CD8-positive, alpha-beta memory T cell (primary cell): ENCODE data around the gene ESYT2. TPM values are rescaled to one million over a fixed set of nuclear protein-coding genes. Genes with fewer than 3 reads are reported as not detected.
"Not testable (repeated sequence)": the region's sequence is repeated elsewhere in the genome, so short reads cannot be mapped to it uniquely, and the experiment has no call there.

ENCODE experiments used
- CTCF ChIA-PET: fragments of 350-600 bp; sonication (Branson Sonifier 250); formaldehyde crosslinking; loops from one replicate; lab custom pipeline; 2021; ENCODE audit warnings: antibody characterized with exemption; lab: Charles Lee
- POLR2A ChIA-PET: fragments of 350-600 bp; sonication (Branson Sonifier 250); formaldehyde crosslinking; loops from one replicate; lab custom pipeline; 2021; ENCODE audit warnings: antibody characterized with exemption; lab: Charles Lee
- DNase-seq, 5 donors: peaks; one replicate each; pipeline versions ENCODE4 v3.0.0 to v3.0.0-alpha.2; 2020 to 2022; ENCODE audit warnings: mixed read lengths in 1 of 5
- H3K27ac ChIP-seq: one replicate; pipeline ENCODE4 v1.7.0; 2013; ENCODE audit warnings: low read depth, mild to moderate bottlenecking, low read length, moderate library complexity
- H3K27me3 ChIP-seq: 2 replicates; pipeline ENCODE4 v1.7.0; 2013; ENCODE audit warnings: low read length, mild to moderate bottlenecking; ENCODE audit not compliant: insufficient read depth, poor library complexity, severe bottlenecking
- H3K36me3 ChIP-seq: 2 replicates; pipeline ENCODE4 v1.7.0; 2013; ENCODE audit warnings: mild to moderate bottlenecking, low read length, moderate library complexity; ENCODE audit not compliant: insufficient read depth
- H3K4me1 ChIP-seq: 2 replicates; pipeline ENCODE4 v1.7.0; 2013; ENCODE audit warnings: mild to moderate bottlenecking, low read length, moderate library complexity; ENCODE audit not compliant: insufficient read depth
- H3K4me3 ChIP-seq: 2 replicates; pipeline ENCODE4 v1.7.0; 2013; ENCODE audit warnings: mild to moderate bottlenecking, low read length
- H3K9me3 ChIP-seq: 2 replicates; pipeline ENCODE4 v1.7.0; 2013; ENCODE audit warnings: mild to moderate bottlenecking, low read length
- H3K27ac Mint-ChIP-seq, 8 donors: one replicate each; pipeline ENCODE4 v1.8.0; 2020 to 2021; ENCODE audit warnings: mixed read lengths in 8 of 8, mild to moderate bottlenecking in 6 of 8, inconsistent platforms in 3 of 8, moderate library complexity in 3 of 8
- H3K27me3 Mint-ChIP-seq, 2 donors: one replicate each; pipeline ENCODE4 v1.8.0; 2020 to 2021; ENCODE audit warnings: mixed read lengths in 2 of 2, mild to moderate bottlenecking in 1 of 2, moderate library complexity in 1 of 2
- H3K36me3 Mint-ChIP-seq, 3 donors: one replicate each; pipeline ENCODE4 v1.8.0; 2020 to 2021; ENCODE audit warnings: mixed read lengths in 3 of 3, inconsistent platforms in 1 of 3, mild to moderate bottlenecking in 1 of 3
- H3K4me1 Mint-ChIP-seq, 3 donors: one replicate each; pipeline ENCODE4 v1.8.0; 2020 to 2021; ENCODE audit warnings: mixed read lengths in 3 of 3, inconsistent platforms in 1 of 3, mild to moderate bottlenecking in 1 of 3
- H3K4me3 Mint-ChIP-seq, 7 donors: one replicate each; pipeline ENCODE4 v1.8.0; 2020 to 2021; ENCODE audit warnings: mixed read lengths in 7 of 7, mild to moderate bottlenecking in 6 of 7, moderate library complexity in 4 of 7, inconsistent platforms in 2 of 7
- H3K9me3 Mint-ChIP-seq, 5 donors: one replicate each; pipeline ENCODE4 v1.8.0; 2020 to 2022; ENCODE audit warnings: mixed read lengths in 5 of 5, mild to moderate bottlenecking in 3 of 5, moderate library complexity in 2 of 5, inconsistent platforms in 1 of 5
- polyA plus RNA-seq: library from polyadenylated mRNA; unstranded; fragments of 300-500 nt; fragmentation: Illumina TruSeq; gene quantifications from one replicate; pipeline ENCODE4 v1.2.3, GENCODE V29; 2021
- total RNA-seq, 2 experiments: library from RNA; stranded (reverse); gene quantifications; one replicate each; pipeline ENCODE4 v1.2.3, GENCODE V29; 2021

The ESYT2 gene
- total and polyA plus RNA-seq, 3 experiments from 2014 or later, result 55.6 to 99.4 (median 56.1) TPM

DNA sequence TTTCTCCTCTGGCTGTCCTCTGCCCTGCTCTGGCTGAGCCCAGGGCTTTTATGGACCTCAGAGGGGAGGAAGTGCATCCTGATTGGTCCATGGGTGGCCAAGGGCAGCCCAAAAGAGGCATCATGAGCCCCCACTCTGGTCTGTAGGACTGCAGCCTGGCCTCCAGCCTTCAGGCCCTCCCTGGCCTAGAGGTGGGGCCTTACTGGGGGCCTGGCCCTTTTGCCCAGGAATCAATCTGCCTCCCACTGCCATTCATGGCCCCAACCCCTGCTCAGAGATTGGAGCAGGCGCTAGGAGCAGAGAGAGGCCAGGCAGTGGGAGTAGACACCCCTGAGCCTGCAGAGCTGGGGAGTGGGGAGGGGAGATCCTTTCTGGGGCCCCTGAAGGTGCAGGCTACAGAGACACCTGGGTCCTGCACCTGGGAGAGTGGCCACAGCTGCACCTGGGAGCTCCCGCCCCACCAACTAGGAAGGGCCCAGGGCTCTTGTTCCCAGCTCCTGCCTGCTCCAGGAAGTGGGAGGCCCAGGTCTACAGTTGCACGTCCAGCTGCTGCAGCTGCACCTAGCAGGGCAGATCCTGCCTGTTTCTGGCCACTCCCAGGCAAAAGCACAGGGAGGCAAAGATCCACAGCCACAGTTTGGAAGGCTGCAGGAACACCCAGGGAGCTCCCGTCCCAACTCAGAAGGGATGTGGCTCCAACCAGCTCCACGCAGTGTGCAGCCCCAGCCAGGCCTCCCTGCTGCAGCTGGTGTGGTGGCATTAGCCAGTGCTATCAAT lies 20.6 kb upstream of the ESYT2 start:
- Mint-ChIP-seq H3K36me3 (no peaks in the 10 kb centered on the region), H3K9me3 (no peaks in the 10 kb centered on the region), H3K4me3 (peak overlapping the region in 1 of 7 donors; percentile 28), H3K4me1 (peaks cover 17 to 25% (median 20%) of the 10 kb centered on the region in 3 donors), H3K27ac (no peak overlapping the region), H3K27me3 (no peaks in the 10 kb centered on the region)
- Histone ChIP-seq H3K27ac (no peak overlapping the region), H3K4me3 (no peak overlapping the region), H3K36me3 (no peaks in the 10 kb centered on the region), H3K27me3 (no peaks in the 10 kb centered on the region), H3K9me3 (no peaks in the 10 kb centered on the region), H3K4me1 (peaks cover 18% of the 10 kb centered on the region)
- ChIA-PET CTCF (no interaction called here), POLR2A (no interaction called here)
- DNase-seq, result no peak

DNA sequence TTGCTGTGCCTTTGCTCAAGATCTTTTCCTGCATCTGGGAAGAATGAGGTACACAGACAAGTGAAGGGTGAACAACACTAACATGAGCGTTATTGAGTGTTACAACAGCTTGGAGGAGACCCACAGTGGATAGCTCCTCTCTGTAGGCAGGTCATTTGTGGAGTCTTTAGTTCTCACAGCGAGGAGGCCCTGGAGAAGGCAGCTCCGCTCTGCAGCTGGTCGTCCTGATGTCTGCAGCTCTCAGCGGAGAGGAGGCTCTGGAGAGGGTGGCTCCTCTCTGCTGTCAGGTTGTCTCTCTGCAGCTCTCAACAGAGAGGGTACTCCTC lies 20.1 kb upstream of the ESYT2 start:
- H3K4me1 ChIP-seq, result peaks cover 18% of the 10 kb centered on the region
- H3K27me3 ChIP-seq, result no peaks in the 10 kb centered on the region
- H3K4me3 Mint-ChIP-seq, result peak overlapping the region in 1 of 7 donors; percentile 28
- H3K4me3 ChIP-seq, result no peak overlapping the region
- H3K27me3 Mint-ChIP-seq, result no peaks in the 10 kb centered on the region
- POLR2A ChIA-PET, result no interaction called here
- no peaks in the 10 kb centered on the region for H3K36me3 Mint-ChIP-seq
- H3K4me1 Mint-ChIP-seq, result peaks cover 17 to 24% (median 19%) of the 10 kb centered on the region in 3 donors
- peak overlapping the region in 6 of 8 donors; percentile 0 to 53 (median 26) for H3K27ac Mint-ChIP-seq
- no peak for DNase-seq
- H3K9me3 ChIP-seq, result no peaks in the 10 kb centered on the region
- H3K27ac ChIP-seq, result no peak overlapping the region
- H3K36me3 ChIP-seq, result no peaks in the 10 kb centered on the region
- CTCF ChIA-PET, result no interaction called here
- no peaks in the 10 kb centered on the region for H3K9me3 Mint-ChIP-seq

DNA sequence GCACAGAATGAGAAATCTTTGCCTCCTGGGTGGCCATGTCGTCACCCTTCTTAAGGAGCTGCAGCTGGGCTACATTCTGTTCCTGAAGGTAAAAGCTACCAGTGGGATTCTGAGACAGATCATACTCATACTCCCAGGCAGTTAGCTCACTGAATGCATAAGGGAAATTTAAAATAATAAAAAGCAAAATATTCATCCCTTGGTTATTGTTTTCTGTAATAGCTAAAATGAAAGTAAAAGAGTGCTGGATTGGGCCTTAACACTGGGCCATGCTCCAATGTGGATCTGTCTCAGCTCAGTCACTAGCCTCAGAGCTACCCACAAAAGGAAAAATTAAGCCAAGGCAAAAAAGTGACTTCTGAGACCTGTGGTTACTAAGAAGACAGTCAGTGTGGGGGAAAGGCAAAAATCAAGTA lies 18.1 kb upstream of the ESYT2 start:
- Histone ChIP-seq H3K36me3 (no peaks in the 10 kb centered on the region), H3K4me3 (peak overlapping the region; percentile 9), H3K27me3 (no peaks in the 10 kb centered on the region), H3K27ac (no peak overlapping the region), H3K9me3 (no peaks in the 10 kb centered on the region), H3K4me1 (peaks cover 24% of the 10 kb centered on the region)
- ChIA-PET POLR2A (interaction anchor here (0.6 to 1.0 kb wide), 3 partner anchors 8 to 18 kb away, joined by 3 to 5 read pairs (median 4); partner anchors contain the start of genes DYNC2I1 and ESYT2), CTCF (interaction anchor here (1.2 kb wide), 1 partner anchor 16 kb away, joined by 4 read pairs; no protein-coding TSS in a partner anchor)
- H3K4me3 Mint-ChIP-seq, result peak overlapping the region; percentile 47 to 91 (median 76)
- H3K4me1 Mint-ChIP-seq, result peaks cover 22 to 30% (median 23%) of the 10 kb centered on the region in 3 donors
- no peaks in the 10 kb centered on the region for H3K27me3 Mint-ChIP-seq
- H3K27ac Mint-ChIP-seq, result peak overlapping the region; percentile 71 to 99 (median 94)
- no peak for DNase-seq
- no peaks in the 10 kb centered on the region for H3K9me3 Mint-ChIP-seq
- H3K36me3 Mint-ChIP-seq, result no peaks in the 10 kb centered on the region

DNA sequence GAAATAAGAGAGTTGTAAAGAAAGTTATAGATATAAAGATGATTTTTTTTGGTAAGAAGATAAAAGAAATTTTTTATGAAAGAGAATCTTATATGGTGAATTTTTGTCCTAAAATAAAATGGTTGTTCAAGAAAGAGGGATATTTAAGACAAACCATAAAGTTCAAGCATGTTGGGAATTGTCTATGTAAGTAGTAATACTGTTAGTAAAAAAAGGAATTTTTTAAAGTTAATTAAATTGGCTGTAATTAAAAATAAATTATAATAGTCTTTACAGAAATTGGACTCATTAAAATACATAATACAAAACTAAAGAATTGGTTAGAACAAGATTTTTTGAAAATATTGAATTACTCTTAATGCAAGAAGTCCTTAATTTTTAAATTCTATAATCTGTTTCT lies 17.0 kb upstream of the ESYT2 start:
- Histone ChIP-seq H3K4me1 (peaks cover 24% of the 10 kb centered on the region), H3K27me3 (no peaks in the 10 kb centered on the region), H3K4me3 (no peak overlapping the region), H3K36me3 (no peaks in the 10 kb centered on the region), H3K27ac (no peak overlapping the region), H3K9me3 (no peaks in the 10 kb centered on the region)
- CTCF ChIA-PET, result no interaction called here
- POLR2A ChIA-PET, result no interaction called here
- H3K36me3 Mint-ChIP-seq, result no peaks in the 10 kb centered on the region
- no peaks in the 10 kb centered on the region for H3K9me3 Mint-ChIP-seq
- H3K27ac Mint-ChIP-seq, result peak overlapping the region in 1 of 8 donors; percentile 23
- no peak overlapping the region for H3K4me3 Mint-ChIP-seq
- H3K4me1 Mint-ChIP-seq, result peaks cover 26 to 33% (median 27%) of the 10 kb centered on the region in 3 donors
- no peaks in the 10 kb centered on the region for H3K27me3 Mint-ChIP-seq
- DNase-seq, result no peak

DNA sequence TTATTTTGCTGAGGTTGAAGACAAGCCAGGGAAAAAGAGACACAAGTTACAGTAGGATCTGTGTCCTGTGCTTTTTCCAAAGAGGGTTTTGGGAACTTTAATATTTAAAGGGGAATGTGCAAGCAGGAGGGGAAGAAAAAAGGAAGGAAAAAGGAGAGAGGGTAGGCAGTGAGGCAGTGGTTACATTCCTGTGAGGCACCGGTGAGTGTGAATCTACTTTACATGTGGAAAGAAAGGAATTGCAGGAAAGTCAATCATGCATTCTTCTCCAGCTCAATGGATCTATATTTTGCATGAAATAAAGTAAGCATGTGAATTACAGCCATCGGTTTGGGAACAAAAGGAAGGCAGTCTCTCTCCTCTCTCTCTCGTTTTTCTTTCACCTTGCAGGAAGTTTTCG lies 14.5 kb upstream of the ESYT2 start:
- ChIA-PET POLR2A (no interaction called here), CTCF (no interaction called here)
- no peaks in the 10 kb centered on the region for H3K36me3 Mint-ChIP-seq
- Histone ChIP-seq H3K27me3 (no peaks in the 10 kb centered on the region), H3K9me3 (no peaks in the 10 kb centered on the region), H3K36me3 (no peaks in the 10 kb centered on the region), H3K4me3 (no peak overlapping the region), H3K4me1 (peaks cover 24% of the 10 kb centered on the region), H3K27ac (no peak overlapping the region)
- no peaks in the 10 kb centered on the region for H3K9me3 Mint-ChIP-seq
- H3K27ac Mint-ChIP-seq, result peak overlapping the region in 1 of 8 donors; percentile 40
- no peak overlapping the region for H3K4me3 Mint-ChIP-seq
- DNase-seq, result no peak
- peaks cover 26 to 27% (median 26%) of the 10 kb centered on the region in 3 donors for H3K4me1 Mint-ChIP-seq
- no peaks in the 10 kb centered on the region for H3K27me3 Mint-ChIP-seq

DNA sequence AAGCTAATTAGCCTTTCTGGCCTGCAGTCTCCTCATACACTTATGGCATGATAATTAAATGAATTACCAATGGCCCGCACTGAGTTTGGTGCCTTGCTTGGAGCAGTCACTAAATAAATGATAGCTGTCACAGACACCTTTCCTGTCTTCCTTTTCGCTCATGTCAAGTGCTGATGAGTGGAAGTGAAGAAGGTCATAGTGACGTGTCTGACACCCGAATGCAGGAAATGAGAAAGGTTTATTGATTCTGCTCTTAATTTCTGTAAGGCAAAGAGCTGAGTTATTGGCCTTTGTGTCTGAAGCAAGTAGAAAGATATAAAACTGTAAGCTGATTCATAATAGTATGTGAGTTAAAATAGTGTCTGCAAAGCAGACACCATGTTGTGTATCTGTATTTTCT lies 13.2 kb upstream of the ESYT2 start:
- H3K4me1 ChIP-seq, result peaks cover 15% of the 10 kb centered on the region
- H3K36me3 ChIP-seq, result no peaks in the 10 kb centered on the region
- no peak overlapping the region for H3K4me3 ChIP-seq
- no peak overlapping the region for H3K27ac ChIP-seq
- Mint-ChIP-seq H3K36me3 (no peaks in the 10 kb centered on the region), H3K4me1 (peaks cover 16 to 18% (median 18%) of the 10 kb centered on the region in 3 donors), H3K27me3 (no peaks in the 10 kb centered on the region), H3K27ac (peak overlapping the region in 7 of 8 donors; percentile 33 to 81 (median 62)), H3K9me3 (no peaks in the 10 kb centered on the region), H3K4me3 (no peak overlapping the region)
- no peaks in the 10 kb centered on the region for H3K9me3 ChIP-seq
- POLR2A ChIA-PET, result no interaction called here
- no peak for DNase-seq
- CTCF ChIA-PET, result interaction anchor here (0.8 to 1.2 kb wide), 2 partner anchors 13 to 20 kb away, joined by 3 read pairs; partner anchors contain the start of gene DYNC2I1
- H3K27me3 ChIP-seq, result no peaks in the 10 kb centered on the region

DNA sequence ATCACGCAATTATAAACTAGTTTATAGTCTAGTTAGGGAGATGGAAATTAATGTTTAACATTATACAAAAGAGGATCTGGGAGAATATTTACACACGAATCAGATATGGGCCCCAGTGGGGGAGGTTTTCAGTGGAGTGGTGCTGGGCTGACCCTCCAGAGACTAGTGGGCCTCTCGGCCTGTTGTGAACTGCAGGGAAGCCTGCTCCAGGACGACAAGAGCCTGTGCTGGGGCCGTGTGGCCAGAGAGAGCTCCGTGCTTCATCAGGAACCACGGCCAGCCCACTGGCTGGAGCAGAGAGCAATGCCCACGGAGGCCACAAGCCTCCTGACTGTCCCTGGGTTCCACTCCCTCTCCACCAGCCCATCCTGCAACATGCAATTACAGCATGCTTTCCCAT lies 11.3 kb upstream of the ESYT2 start:
- Mint-ChIP-seq H3K27ac (no peak overlapping the region), H3K36me3 (no peaks in the 10 kb centered on the region), H3K4me1 (peaks cover 7 to 11% (median 9%) of the 10 kb centered on the region in 3 donors), H3K27me3 (no peaks in the 10 kb centered on the region), H3K9me3 (no peaks in the 10 kb centered on the region), H3K4me3 (no peak overlapping the region)
- Histone ChIP-seq H3K36me3 (no peaks in the 10 kb centered on the region), H3K27ac (no peak overlapping the region), H3K9me3 (no peaks in the 10 kb centered on the region), H3K27me3 (no peaks in the 10 kb centered on the region), H3K4me3 (no peak overlapping the region), H3K4me1 (peaks cover 6% of the 10 kb centered on the region)
- ChIA-PET POLR2A (no interaction called here), CTCF (interaction anchor here (1.5 to 1.7 kb wide), 2 partner anchors 11 to 136 kb away, joined by 3 to 5 read pairs; partner anchors contain the start of genes ESYT2 and NCAPG2)
- DNase-seq, result no peak

DNA sequence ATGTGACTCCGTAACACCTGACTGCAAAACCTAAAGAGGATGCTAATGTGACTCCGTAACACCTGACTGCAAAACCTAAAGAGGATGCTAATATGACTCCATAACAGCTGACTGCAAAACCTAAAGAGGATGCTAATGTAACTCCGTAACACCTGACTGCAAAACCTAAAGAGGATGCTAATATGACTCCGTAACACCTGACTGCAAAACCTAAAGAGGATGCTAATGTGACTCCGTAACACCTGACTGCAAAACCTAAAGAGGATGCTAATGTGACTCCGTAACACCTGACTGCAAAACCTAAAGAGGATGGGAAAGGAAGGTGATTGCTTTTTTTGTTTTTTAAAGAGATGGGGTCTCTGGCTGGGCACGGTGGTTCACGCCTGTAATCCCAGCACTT lies 9.9 kb upstream of the ESYT2 start:
- DNase-seq, H3K4me1 ChIP-seq, H3K27ac ChIP-seq, POLR2A ChIA-PET, H3K4me3 Mint-ChIP-seq, H3K36me3 Mint-ChIP-seq, H3K4me3 ChIP-seq, H3K27me3 ChIP-seq, CTCF ChIA-PET, H3K27me3 Mint-ChIP-seq, H3K27ac Mint-ChIP-seq, H3K9me3 ChIP-seq, H3K9me3 Mint-ChIP-seq, H3K36me3 ChIP-seq: not testable (repeated sequence)
- peaks cover 7 to 11% (median 9%) of the 10 kb centered on the region in 3 donors for H3K4me1 Mint-ChIP-seq
